Uterus (tissue), 2 donors: Measurements from ENCODE around the gene DOCK4.

ENCODE experiments used
- POLR2A ChIP-seq, 2 donors: fragments of 450-650 bp; IDR thresholded peaks; one replicate each; pipeline ENCODE4 v1.6.1; 2016; ENCODE audit warnings: antibody characterized with exemption in 2 of 2, mild to moderate bottlenecking in 1 of 2, moderate library complexity in 1 of 2
- TF ChIP-seq, protein P1 (sequence below), 4 experiments: fragments of 200-600 bp in 2 of 4; fragments of 450-650 bp in 2 of 4; sonication (generic) in 2 of 4; IDR thresholded peaks; one replicate each; pipeline ENCODE4 v1.5.1; 2016 to 2019; ENCODE audit warnings: antibody characterized with exemption in 4 of 4, mild to moderate bottlenecking in 2 of 4, moderate library complexity in 1 of 4

- TF ChIP-seq, protein P1, sequence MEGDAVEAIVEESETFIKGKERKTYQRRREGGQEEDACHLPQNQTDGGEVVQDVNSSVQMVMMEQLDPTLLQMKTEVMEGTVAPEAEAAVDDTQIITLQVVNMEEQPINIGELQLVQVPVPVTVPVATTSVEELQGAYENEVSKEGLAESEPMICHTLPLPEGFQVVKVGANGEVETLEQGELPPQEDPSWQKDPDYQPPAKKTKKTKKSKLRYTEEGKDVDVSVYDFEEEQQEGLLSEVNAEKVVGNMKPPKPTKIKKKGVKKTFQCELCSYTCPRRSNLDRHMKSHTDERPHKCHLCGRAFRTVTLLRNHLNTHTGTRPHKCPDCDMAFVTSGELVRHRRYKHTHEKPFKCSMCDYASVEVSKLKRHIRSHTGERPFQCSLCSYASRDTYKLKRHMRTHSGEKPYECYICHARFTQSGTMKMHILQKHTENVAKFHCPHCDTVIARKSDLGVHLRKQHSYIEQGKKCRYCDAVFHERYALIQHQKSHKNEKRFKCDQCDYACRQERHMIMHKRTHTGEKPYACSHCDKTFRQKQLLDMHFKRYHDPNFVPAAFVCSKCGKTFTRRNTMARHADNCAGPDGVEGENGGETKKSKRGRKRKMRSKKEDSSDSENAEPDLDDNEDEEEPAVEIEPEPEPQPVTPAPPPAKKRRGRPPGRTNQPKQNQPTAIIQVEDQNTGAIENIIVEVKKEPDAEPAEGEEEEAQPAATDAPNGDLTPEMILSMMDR (IDR thresholded peaks at IDR 0.05) = no peak
- no peak for TF ChIP-seq POLR2A (IDR thresholded peaks at IDR 0.05)
These were observed 495.3 kb downstream of the DOCK4 start for GRCh38 chr7:111710839-111711380.
